Body of pancreas (tissue), 4 donors: Measurements from ENCODE around the gene CDC42BPA.

Experiments used
- CTCF ChIP-seq, 7 experiments: fragments of 450-650 bp in 4 of 7; fragments of 200-600 bp in 3 of 7; sonication (generic) in 3 of 7; IDR thresholded peaks; one replicate each; pipeline ENCODE4 v1.5.1; 2016 to 2019; ENCODE audit warnings: antibody characterized with exemption in 7 of 7
- POLR2A ChIP-seq, 3 donors: fragments of 450-650 bp; IDR thresholded peaks; one replicate each; pipeline ENCODE4 v1.6.1; 2016; ENCODE audit warnings: antibody characterized with exemption in 3 of 3, mild to moderate bottlenecking in 2 of 3

GRCh38 chr1:227245613-227246320, 72.5 kb downstream of the CDC42BPA start:
- no peak for TF ChIP-seq CTCF (IDR thresholded peaks at IDR 0.05)
- no peak for TF ChIP-seq POLR2A (IDR thresholded peaks at IDR 0.05)
